ENCODE data around the gene LRBA.

GRCh38 chr4:150329373-150329772 lies 685.7 kb downstream of the LRBA start:
- no peak for TF ChIP-seq EZH2 (IDR thresholded peaks at IDR 0.05; ENCODE audit: low read length, missing control alignments)
- TF ChIP-seq CTCF (conservative IDR thresholded peaks at IDR 0.05 in 1 of 2, IDR thresholded peaks at IDR 0.05 in 1 of 2; ENCODE audit: low read depth in 1 of 2, low read length in 2 of 2): no peak

Data from fibroblast of lung (primary cell).